GM21717 (cell line): Measurements from ENCODE around the gene PIGP.
"Not testable (repeated sequence)": the region's sequence is repeated elsewhere in the genome, so short reads cannot be mapped to it uniquely, and the experiment has no call there.

Experiments used
- ATAC-seq: cut with Tn5 transposase; IDR thresholded peaks from one replicate; pipeline ENCODE4 v1.9.1; 2021; ENCODE audit warnings: mild to moderate bottlenecking, moderate library complexity; ENCODE audit not compliant: unreplicated experiment

The PIGP gene

DNA sequence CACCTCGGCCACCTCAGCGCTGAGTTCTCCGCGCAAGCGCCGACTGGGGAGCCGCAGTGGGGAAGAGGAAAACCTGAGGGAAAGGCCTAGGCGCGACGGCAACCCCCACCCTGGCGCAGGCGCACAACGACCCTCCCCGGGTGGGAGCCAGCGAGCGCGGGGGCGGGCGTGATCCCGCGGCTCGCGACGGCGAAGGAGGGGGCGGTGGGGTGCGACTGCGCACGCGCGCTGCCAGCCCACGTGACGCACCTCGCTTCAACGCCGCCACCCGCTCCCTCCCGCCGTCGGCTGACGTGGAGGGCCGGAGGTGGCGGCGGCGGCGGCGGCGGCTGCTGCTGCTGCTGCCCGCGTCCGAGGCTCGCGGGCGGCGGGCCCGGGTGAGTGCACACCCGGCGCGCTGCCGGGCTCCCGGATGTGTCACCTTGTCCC lies at the start of gene PIGP, which contains the start of gene TTC3:
PIGP (minus strand) TSS at position 84 of the 429 bp plus-strand sequence. CDS start 556 bp downstream, outside the sequence.
TTC3 (plus strand) TSS at position 267 of the 429 bp plus-strand sequence. CDS start 14,004 bp downstream, outside the sequence.
- ATAC-seq = peak; percentile 58

DNA sequence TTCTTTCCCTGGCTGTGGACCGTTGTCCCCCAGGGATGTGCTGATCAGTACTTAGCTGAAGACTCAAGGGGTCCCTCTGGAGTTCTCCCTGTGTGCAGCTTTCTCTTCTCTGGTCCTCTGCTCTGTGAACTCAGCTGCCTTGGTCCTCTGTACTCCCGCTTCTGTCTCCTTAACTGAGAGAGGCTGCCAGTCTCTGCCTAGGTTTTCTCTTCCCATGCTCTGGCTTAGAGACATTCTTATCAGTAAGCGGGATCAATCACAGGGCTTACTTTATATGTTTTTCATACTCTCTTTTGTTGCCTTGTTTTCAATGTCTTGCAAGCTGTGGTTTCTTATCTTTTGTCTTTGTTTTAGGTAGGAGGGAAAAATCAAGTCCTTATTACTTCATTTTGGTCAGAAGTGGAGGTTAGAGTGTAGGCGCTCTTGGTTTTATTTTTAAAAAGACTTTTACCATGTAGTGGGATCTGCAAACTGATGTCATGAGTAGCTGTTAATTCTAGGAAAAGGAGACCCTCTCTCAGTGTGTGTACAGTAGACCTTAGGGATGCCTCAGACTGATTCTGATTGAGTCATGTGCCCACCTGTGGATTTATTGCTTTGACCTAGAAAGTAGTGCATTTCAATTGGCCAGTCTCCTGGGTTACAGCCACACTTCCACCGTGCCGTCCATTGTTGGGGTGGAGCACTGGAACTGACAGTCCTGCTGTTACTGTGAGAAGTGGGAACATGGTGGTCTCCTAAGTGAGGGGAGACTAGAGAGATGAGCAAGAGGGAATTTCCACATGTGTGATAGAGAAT lies 46.7 kb upstream of the PIGP start:
- ATAC-seq = no peak

DNA sequence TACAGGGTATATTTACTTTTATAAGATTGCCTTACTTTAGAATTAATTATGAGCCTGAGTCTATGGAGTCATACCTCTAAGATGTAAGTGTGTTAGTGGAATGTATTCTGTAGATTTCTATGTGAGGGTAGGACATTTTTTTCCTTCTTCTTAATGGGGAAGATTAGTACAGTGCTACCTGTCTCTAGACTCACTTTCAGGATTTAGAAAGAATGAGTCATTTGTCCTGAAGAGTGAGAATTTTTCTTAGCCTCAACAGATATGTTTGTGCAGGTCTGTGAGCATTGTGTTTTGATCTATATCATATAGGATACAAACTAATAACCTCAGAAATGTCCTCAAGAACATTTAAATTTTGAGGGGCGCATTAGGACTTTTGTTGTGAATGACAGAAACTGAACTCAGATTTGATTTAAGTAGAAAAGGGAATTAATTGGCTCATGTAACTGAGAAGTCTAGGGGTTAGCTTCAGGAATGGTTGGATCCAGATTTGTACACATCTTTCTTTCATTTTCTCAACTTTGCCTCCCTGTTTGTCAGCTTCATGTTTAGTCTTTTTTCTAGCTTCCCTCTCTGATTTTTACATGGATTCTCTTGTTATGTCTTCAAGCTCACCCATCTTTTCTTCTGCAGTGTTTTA lies 45.4 kb upstream of the PIGP start:
- ATAC-seq = no peak

DNA sequence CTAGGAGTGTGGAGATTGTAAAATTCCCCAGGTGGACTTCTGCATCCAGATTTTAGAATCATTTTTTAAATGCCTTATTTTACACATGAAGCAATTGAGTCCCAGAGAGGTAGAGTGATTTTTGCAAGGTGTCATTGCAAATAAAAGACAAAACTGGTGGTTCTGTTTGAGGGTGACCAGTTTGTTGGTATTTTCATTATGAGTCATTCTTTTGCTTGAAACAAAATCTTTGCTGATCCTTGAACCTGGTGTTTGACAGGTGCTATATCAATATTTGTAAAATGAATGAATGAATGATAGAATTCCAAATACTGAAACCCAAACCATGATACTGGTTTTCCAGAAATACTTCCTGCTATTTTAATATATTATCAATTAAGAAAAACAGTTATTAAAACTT lies 44.3 kb upstream of the PIGP start:
- ATAC-seq = no peak

DNA sequence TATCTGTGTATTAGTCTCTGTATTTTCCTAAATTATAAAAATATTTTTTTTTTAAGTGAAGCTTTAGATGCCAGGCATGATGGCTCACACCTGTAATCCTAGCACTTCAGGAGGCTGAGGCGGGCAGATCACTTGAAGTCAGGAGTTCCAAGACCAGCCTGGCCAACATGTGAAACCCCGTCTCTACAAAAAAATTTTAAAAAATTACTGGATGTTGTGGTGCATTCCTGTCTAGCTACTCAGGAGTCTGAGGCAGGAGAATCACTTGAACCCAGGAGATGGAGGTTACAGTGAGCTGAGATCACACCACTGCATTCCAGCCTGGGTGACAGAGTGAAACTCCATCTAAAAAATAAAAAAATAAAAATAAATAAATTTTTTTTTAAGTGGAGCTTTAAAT lies 43.6 kb upstream of the PIGP start:
- not testable (repeated sequence) for ATAC-seq

DNA sequence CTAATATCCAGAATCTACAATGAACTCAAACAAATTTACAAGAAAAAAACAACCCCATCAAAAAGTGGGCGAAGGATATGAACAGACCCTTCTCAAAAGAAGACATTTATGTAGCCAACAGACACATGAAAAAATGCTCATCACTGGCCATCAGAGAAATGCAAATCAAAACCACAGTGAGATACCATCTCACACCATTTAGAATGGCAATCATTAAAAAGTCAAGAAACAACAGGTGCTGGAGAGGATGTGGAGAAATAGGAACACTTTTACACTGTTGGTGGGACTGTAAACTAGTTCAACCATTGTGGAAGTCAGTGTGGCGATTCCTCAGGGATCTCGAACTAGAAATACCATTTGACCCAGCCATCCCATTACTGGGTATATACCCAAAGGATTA lies 41.4 kb upstream of the PIGP start:
- ATAC-seq = not testable (repeated sequence)

DNA sequence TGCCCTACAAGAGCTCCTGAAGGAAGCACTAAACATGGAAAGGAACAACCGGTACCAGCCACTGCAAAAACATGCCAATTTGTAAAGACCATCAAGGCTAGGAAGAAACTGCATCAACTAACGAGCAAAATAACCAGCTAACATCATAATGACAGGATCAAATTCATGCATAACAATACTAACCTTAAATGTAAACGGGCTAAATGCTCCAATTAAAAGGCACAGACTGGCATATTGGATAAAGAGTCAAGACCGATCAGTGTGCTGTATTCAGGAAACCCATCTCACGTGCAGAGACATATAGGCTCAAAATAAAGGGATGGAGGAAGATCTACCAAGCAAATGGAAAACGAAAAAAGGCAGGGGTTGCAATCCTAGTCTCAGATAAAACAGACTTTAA lies 38.2 kb upstream of the PIGP start:
- not testable (repeated sequence) for ATAC-seq

DNA sequence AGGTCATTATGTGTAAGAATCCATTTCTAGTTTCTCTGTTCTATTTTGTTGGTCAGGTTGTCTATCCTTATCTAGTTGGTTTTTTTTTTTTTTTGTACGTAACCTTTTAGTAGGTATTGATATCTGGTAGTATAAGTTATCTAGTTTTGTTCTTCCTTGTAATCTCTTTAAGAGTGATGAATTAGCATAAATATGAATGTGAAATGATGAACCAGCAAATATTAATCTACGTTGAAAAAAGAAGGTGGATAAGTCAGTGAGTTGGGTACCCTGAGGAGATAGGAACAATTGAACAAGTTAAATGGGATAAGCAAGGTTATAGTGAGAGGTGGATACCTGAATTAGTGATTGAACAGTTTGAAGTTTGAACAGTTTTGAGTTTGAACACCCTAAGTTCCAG lies 34.1 kb upstream of the PIGP start:
- no peak for ATAC-seq

DNA sequence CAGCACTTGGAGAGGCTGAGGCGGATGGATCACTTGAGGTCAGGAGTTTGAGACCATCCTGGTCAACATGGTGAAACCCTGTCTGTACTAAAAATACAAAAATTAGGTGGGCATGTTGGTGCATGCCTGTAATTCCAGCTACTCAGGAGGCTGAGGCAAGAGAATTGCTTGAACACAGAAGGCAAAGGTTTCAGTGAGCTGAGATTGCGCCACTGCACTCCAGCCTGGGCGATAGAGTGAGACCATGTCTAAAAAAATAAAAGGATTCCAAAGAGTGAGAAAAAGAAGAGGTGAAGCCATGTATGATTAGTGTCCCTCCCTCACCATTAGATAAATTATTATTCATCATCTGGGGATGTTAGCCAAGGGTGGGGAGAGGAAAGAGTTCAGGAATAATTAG lies 29.9 kb upstream of the PIGP start:
- ATAC-seq = not testable (repeated sequence)

DNA sequence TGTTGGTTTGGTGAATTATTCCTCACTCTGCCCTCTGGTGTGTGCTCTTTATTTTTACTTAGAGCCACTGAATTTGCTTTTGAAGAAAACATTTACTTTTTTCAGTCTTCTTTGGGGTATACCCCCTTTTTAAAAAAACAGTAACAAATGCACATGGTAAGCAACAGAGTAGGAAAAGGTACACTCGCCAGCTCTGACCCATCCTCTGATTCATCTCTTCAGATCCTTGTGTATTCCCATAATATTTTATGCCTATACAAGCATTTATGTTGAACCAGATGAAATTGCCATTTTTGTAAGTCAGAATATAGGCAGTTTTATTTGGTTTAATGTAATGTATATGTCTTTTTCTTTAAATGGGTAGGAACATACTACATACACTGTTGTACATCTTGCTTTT lies 28.5 kb upstream of the PIGP start:
- no peak for ATAC-seq

DNA sequence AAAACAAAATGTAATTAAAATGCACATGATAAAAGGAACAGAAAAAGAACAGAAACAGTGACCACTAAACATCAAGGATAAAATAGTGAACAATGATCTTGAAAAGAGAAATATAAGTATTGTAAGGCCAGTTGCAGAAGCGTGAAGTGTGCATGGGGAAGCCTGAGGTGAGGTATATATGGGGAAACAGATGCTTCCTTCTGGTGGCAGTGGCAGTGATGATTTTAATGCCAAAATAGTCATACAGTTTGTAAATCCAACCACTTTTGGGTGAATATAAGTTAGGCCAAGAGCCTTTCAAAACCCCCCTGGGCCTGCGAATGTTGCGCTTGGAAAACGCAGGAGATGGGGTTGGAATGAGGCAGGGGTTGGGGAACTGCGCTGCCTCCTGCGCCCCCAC lies 27.4 kb upstream of the PIGP start:
- no peak for ATAC-seq

DNA sequence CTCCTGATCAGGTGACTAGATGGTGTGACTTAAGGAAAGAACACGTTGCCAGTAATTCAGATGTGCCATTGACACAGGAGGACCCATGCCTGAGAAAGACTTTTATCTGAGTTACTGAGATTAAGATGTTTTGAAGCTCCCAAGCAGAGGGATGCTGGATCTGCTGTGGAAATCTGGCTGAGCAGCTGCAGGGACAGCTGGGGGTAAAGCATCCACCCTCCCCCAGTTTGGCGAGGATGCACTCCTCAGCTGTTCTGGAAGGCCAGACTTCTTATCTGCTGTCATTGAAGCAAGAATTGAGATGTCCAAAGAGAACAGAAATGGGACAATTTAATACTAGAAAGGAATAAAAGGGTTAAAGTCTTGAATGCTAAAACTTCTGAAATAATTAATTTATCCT lies 25.9 kb upstream of the PIGP start:
- no peak for ATAC-seq

DNA sequence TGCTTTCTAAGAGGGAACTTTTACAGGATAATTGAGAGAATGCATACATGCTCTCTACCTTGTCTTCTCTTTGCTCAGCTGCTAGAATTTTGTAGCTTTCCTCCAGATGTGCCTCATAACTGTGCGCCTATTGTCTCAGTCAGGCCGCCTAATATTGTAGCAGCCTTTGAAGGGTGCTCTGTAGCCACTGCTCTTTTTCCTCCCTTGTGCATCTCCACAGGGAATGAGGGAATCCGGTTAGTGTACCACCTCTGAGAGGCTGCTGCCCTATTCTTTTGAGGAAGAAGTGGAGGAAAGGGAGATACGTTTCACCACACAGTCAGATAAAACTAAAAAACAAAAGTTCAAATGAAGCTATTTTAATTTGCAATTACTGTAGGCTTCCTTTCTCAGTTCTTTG lies 22.9 kb upstream of the PIGP start:
- ATAC-seq = no peak

DNA sequence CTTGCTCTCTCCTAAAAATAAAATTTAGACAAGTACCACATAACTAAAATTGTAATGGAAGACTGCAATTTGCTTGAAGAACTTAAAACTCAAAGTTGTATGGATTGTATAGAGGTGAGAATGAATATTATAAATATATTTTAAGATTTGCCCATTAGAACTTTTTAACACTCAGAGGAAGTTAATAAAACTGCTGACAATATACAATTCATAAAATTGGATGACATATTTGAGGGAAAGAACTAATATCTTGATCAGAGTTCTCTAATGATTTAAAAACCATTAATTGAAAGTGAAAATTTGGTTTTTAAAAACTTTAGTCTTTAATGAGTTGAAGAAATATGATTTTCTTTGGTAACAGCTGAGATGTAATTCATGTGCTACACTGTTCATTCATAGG lies 21.1 kb upstream of the PIGP start:
- no peak for ATAC-seq

DNA sequence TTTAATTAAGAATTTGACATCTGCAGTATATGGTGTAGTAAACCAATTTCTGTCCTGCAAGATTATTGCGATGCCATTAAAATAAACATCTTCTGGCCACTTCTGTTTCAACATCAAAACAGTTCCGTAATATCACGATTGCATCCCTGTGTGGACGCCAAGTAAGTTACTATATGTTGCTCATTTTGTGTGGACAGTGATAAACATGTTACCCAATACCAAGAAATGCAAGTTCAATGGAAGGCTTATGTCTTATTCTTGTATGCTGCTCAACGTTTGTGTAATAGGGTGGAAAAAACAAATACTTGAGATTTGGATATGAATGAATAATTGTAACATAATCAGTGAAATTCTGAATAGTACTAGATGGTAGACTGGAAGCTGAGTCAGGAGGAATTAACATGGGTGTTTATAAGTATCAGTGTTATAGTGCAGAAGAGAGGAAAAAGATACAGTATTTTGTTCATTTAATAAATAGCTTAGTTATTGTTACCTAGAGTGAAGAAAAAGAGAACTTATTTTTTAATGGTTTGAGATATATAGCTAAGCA lies 15.4 kb upstream of the PIGP start:
- no peak for ATAC-seq

DNA sequence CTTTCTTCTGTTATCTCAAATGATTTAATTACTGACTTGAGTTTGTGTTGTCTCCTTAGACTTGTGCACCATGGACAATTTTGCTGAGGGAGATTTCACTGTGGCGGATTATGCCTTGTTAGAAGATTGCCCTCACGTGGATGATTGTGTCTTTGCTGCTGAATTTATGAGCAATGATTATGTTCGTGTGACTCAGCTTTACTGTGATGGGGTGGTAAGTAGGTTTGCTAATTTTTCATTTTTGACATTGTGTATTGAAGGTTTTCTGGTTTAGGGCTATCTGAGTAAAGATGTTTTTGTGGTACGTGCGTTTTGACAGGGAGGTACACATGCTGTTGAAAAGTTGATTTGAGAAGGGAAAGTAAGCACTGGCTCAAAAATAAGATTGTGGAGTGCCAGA lies 14.3 kb upstream of the PIGP start:
- ATAC-seq = no peak

DNA sequence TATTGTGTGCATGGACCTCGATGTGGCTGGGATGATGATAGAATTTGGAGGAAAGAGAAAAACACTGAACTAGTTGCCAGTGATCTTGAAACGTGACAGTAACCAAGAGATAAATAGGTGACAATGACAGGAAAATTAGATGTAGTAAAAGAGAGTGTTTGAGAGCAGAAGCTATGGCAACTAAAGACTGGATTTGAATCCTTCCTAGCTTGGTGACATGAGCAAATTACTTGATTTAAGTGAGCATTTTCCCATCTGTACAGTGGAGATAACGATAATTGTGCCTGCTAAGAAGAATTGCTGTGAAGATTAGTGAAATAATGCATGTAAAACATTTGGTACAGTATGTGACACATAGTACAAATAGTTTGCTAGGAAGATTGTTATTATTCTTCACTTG lies 12.9 kb upstream of the PIGP start:
- no peak for ATAC-seq

DNA sequence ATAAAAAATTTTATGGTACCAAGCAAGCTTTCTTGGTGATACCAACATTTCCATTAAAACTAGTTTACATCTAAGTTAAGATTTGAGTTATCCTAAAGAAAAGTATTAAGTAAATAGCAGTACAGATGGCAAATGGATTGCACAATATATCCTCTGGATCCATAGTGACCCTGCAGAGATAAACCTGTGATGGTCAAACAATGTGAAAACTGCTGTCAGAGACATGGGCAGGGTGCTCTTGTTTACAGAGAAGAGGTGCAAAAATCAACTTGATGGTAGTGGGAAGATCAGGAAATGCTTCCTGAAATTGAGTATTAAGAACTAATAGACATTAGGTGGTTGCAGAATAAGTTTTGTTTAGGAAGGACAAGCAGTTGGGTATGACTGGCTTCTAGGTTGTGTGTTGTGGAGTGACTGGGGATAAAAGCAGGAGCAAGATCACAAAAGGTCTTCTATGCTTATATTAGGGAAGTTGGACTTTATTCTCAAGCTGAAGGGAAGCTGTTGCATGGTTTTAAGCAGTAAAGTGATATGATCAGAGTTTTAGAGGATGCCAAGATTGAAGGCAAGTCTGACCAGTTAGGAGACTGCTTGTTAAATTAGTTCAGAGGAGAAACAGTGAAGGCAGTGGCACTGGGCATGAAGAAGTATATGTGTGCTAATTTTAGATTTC lies 10.1 kb upstream of the PIGP start:
- ATAC-seq = no peak

DNA sequence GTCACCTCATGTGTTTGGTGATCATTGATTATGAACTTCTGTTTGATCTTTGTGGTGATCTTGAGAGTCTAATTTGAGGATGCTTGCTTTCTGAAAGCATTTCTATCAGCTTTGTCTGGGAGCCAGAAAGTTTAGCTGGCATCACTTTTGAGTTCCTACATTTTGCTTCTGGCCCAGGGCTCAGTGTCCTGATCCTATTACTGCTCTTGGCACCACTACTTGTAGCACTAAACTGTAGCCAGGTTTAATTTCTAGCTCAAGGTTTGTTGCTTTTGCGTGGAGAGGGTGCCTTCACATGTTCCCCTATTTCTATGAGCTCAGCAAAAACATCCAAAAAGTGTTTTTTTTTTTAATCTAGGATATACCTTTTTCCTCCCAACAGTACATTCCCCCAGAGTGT lies 9.5 kb upstream of the PIGP start:
- no peak for ATAC-seq

DNA sequence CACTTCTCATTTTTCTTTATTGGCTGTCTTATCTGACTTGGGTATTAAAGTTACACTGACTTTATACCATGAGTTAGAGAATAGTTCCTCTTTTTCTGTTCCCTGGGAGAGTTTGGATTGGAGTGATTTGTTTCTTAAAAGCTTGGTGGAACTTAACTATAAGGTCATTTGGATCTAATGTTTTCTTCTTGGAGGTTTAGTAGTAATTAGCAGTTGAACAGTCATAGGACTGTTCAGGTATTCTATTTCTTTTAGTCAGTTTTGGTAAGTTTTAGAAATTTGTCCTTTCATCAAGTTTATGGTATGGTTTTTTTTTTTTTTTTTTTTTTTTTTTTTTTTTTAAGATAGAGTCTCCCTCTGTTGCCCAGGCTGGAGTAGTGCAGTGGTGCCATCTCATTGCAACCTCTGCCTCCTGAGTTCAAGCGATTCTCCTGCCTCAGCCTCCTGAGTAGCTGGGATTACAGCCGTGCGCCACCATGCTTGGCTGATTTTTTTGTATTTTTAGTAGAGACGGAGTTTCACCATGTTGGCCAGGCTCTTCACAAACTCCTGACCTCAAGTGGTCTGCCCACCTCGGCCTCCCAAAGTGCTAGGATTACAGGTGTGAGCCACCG lies 6.4 kb upstream of the PIGP start:
- ATAC-seq = no peak

DNA sequence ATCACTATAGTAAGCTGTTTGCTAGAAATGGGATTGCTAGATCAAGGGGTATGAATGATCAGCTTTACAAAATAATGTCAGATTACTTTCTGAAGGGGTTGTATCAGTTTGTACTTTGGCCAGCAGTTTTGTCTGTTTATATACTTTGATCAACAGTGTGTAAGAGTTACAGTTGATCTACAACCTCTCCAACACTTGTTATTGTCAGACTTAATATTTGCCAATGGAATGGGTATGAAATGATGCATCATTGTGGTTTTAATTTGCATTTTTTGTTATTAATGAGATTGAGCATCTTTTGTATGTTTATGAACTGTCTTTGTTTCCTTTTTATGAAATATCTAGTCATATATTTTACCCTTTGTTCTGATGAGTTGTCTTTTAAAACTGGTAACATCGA lies 4.5 kb upstream of the PIGP start:
- ATAC-seq = no peak
